ENCODE results near the gene MFSD11. TPM values are rescaled to one million over a fixed set of nuclear protein-coding genes. Genes with fewer than 3 reads are reported as not detected.

The MFSD11 gene
- total RNA-seq, 1 experiment from 2014 or later = 24.9 TPM

GRCh38 chr17:76726231-76726775 is 11.6 kb upstream of the MFSD11 start, which contains the start of gene JMJD6:
JMJD6 (minus strand) TSS chr17:76726606; CDS start chr17:76726475, 131 bp downstream.
- Histone ChIP-seq H3K9me2 (ENCODE audit: insufficient read depth) (no peaks in the 10 kb centered on the region), H3K4me3 (replicated peaks in 1 of 2; ENCODE audit: low read depth in 1 of 2, low read length in 2 of 2) (peak within 1 kb of the TSS; percentile 97), H3K9ac (ENCODE audit: low read length) (peak within 1 kb of the TSS; percentile 99), H3K36me3 (ENCODE audit: control insufficient read depth in 1 of 2, insufficient read depth in 2 of 2, low read length in 2 of 2) (peaks cover 33 to 45% of the 10 kb centered on the region in 2 experiments), H4K20me1 (ENCODE audit: insufficient read depth) (peaks cover 7% of the 10 kb centered on the region; the same call in 1 of the 2 replicates), H3K27ac (ENCODE audit: low read depth, low read length) (peak within 1 kb of the TSS; percentile 99), H3K9me3 (ENCODE audit: control insufficient read depth in 1 of 2, insufficient read depth in 1 of 2, low read depth in 1 of 2, low read length in 2 of 2) (no peaks in the 10 kb centered on the region), H3K79me2 (ENCODE audit: insufficient read depth, low read length) (peaks cover 92% of the 10 kb centered on the region), H3K4me1 (ENCODE audit: control insufficient read depth in 1 of 2, insufficient read depth in 2 of 2, low read length in 2 of 2) (peaks cover 13 to 21% of the 10 kb centered on the region in 2 experiments), H2AFZ (ENCODE audit: low read depth, low read length, poor library complexity, severe bottlenecking) (no peak within 1 kb of the TSS), H3K4me2 (ENCODE audit: low read length) (peak within 1 kb of the TSS; percentile 93), H3K27me3 (ENCODE audit: insufficient read depth, low read length) (no peaks in the 10 kb centered on the region)
- ATAC-seq (peak; percentile 90), DNase-seq (ENCODE audit: low read depth, low spot score) (peak; percentile 97)
- POLR2A ChIA-PET = interaction anchor here (1.5 to 2.9 kb wide), 2 partner anchors 9 to 10 kb away, joined by 8 to 27 read pairs; partner anchors contain the start of genes MFSD11 and SRSF2
- TF ChIP-seq POLR2A (IDR thresholded peaks at IDR 0.05; ENCODE audit: borderline replicate concordance, extremely low read depth, insufficient read depth, insufficient read length) (peak; percentile 39), ZBTB33 (IDR thresholded peaks at IDR 0.05; ENCODE audit: extremely low read depth, insufficient replicate concordance, low read length) (no peak), ZFX (IDR thresholded peaks at IDR 0.05) (peak; percentile 82; the same call in 1 of the 2 replicates), SP1 (IDR thresholded peaks at IDR 0.05; ENCODE audit: low read depth) (peak; percentile 89), MAX (IDR thresholded peaks at IDR 0.05) (peak; percentile 17; the same call in 1 of the 2 replicates), EGR1 (IDR thresholded peaks at IDR 0.05; ENCODE audit: low read depth) (peak; percentile 42; the same call in 1 of the 2 replicates), JUND (IDR thresholded peaks at IDR 0.05) (no peak), YY1 (IDR thresholded peaks at IDR 0.05; ENCODE audit: extremely low read depth, insufficient replicate concordance, low read depth, low read length) (peak; percentile 98), TCF7L2 (IDR thresholded peaks at IDR 0.05; ENCODE audit: borderline replicate concordance, extremely low read depth, insufficient read depth, insufficient read length) (peak; percentile 88), ZNF274 (IDR thresholded peaks at IDR 0.05; ENCODE audit: low read depth, low read length) (no peak), SRF (IDR thresholded peaks at IDR 0.05; ENCODE audit: low read depth) (no peak; the same call in 1 of the 2 replicates), EZH2phosphoT487 (IDR thresholded peaks at IDR 0.05; ENCODE audit: borderline replicate concordance) (no peak), POLR2AphosphoS5 (IDR thresholded peaks at IDR 0.05; ENCODE audit: low read depth, low read length) (peak; percentile 90), EZH2 (IDR thresholded peaks at IDR 0.05) (no peak), SIN3A (IDR thresholded peaks at IDR 0.05; ENCODE audit: low read depth) (peak; percentile 86; the same call in 1 of the 2 replicates), CBX3 (IDR thresholded peaks at IDR 0.05; ENCODE audit: low read depth) (no peak)
- CTCF ChIA-PET = interaction anchor here (0.9 kb wide), 1 partner anchor 202 kb away, joined by 3 read pairs; no protein-coding TSS in a partner anchor
- TSS peak; percentile 71 for BruUV-seq (replicated peaks)
- intact Hi-C loops (cut with micrococcal nuclease) = loop anchor here (2.0 kb wide), 2 partner anchors 330 to 340 kb away; no protein-coding TSS in a partner anchor
- RAD21 ChIA-PET (ENCODE audit: low non-redundant PET in 1 of 2, low total read pairs in 2 of 2, uncharacterized antibody in 2 of 2, unreplicated experiment in 2 of 2) = no interaction called here

All from HCT116 (cell line).